HG02981 (cell line): ENCODE results near the gene OMP.
"Not testable (repeated sequence)": the region's sequence is repeated elsewhere in the genome, so short reads cannot be mapped to it uniquely, and the experiment has no call there.

Experiments used
- ATAC-seq: cut with Tn5 transposase; IDR thresholded peaks from one replicate; pipeline ENCODE4 v1.9.1; 2021; ENCODE audit warnings: mild to moderate bottlenecking, moderate library complexity; ENCODE audit not compliant: unreplicated experiment

The OMP gene

GRCh38 chr11:77102246-77103210 lies at the start of gene OMP:
TSS of gene OMP (plus strand) at chr11:77102840. CDS start at chr11:77102840, 0 bp downstream.
- no peak for ATAC-seq

- no peak for ATAC-seq
These were observed 49.2 kb upstream of the OMP start for GRCh38 chr11:77053217-77054015.

GRCh38 chr11:77054084-77054483 lies 48.6 kb upstream of the OMP start:
- no peak for ATAC-seq

- no peak for ATAC-seq
These were observed 47.5 kb upstream of the OMP start for GRCh38 chr11:77055101-77055561.

- no peak for ATAC-seq
These were observed 46.7 kb upstream of the OMP start for GRCh38 chr11:77055913-77056312.

- no peak for ATAC-seq
These were observed 45.7 kb upstream of the OMP start for GRCh38 chr11:77056814-77057402.

GRCh38 chr11:77057938-77058474 lies 44.6 kb upstream of the OMP start:
- ATAC-seq = no peak

GRCh38 chr11:77058900-77059299 lies 43.7 kb upstream of the OMP start:
- ATAC-seq = no peak

GRCh38 chr11:77059806-77060205 lies 42.8 kb upstream of the OMP start:
- ATAC-seq = no peak

- no peak for ATAC-seq
These were observed 42.4 kb upstream of the OMP start for GRCh38 chr11:77060234-77060633.

- ATAC-seq = not testable (repeated sequence)
These were observed 41.4 kb upstream of the OMP start for GRCh38 chr11:77061258-77061657.

GRCh38 chr11:77062924-77063323 lies 39.7 kb upstream of the OMP start:
- no peak for ATAC-seq

GRCh38 chr11:77063407-77063806 lies 39.2 kb upstream of the OMP start:
- ATAC-seq = no peak

- ATAC-seq = no peak
These were observed 38.8 kb upstream of the OMP start for GRCh38 chr11:77063861-77064260.

- no peak for ATAC-seq
These were observed 37.9 kb upstream of the OMP start for GRCh38 chr11:77064648-77065217.

- ATAC-seq = no peak
These were observed 36.8 kb upstream of the OMP start for GRCh38 chr11:77065878-77066228.

GRCh38 chr11:77066229-77067042 lies 36.2 kb upstream of the OMP start, which contains the start of gene CAPN5:
TSS of gene CAPN5 (plus strand) at chr11:77066971. CDS start at chr11:77084887, 17,916 bp downstream.
- peak; percentile 85 for ATAC-seq

GRCh38 chr11:77067861-77068443 lies 34.7 kb upstream of the OMP start:
- ATAC-seq = no peak
